ENCODE data around the gene RGS6. TPM values are rescaled to one million over a fixed set of nuclear protein-coding genes. Genes with fewer than 3 reads are reported as not detected.

RGS6 gene
- total RNA-seq, 1 experiment from 2014 or later, result not detected

DNA sequence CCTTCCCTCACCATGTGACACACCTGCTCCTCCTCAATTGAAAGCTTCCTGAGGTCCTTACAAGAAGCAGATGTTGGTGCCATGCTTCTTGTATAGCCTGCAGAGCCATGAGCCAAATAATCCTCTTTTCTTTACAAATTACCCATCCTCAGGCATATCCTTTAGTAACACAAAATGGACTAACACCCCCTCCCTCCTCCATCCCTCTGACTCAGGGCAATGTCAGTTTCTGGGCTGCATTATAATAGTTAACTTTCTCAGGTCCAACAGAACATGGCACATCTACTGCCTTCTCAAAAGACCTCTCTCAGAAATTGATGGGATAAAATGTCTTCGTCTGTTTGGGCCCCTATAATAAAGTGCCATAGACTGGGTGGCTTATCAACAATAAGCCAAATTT lies 674.6 kb downstream of the RGS6 start:
- DNase-seq (ENCODE audit: low read depth), result no peak

DNA sequence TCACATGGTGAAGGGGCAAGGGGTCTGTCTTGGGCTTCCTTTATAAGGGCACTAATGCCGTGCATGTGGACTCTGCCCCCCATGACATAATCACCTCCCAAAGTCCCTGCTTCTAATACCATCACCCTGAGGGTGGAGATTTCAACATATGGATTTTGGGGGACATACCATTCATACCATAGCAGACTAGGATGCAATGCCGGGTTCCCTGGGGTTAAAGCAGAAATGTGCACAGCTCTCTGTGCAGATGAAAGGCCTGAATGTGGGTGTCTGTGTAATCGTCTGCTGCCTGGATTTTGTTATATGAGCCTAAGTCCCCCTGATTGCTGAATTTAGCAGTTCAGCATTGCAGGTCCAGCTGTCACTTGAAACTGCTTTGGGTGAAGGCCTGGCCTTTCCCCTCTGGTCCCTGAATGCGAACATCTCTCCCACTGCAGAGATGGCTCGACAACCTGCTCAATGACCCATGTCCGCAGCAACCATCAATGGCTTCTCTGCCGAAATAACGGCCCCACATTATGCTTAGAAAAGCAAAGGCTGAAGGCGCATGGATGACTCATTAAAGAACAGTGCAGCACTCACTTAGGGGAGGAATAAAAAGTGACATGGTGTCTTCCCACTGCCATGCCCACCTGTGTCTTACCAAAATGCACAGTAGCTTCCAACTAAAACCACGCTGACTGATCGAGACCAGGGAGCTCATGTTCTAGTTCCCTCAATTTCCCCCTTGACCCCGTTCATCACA lies 675.3 kb downstream of the RGS6 start:
- DNase-seq (ENCODE audit: low read depth), result peak; percentile 55

DNA sequence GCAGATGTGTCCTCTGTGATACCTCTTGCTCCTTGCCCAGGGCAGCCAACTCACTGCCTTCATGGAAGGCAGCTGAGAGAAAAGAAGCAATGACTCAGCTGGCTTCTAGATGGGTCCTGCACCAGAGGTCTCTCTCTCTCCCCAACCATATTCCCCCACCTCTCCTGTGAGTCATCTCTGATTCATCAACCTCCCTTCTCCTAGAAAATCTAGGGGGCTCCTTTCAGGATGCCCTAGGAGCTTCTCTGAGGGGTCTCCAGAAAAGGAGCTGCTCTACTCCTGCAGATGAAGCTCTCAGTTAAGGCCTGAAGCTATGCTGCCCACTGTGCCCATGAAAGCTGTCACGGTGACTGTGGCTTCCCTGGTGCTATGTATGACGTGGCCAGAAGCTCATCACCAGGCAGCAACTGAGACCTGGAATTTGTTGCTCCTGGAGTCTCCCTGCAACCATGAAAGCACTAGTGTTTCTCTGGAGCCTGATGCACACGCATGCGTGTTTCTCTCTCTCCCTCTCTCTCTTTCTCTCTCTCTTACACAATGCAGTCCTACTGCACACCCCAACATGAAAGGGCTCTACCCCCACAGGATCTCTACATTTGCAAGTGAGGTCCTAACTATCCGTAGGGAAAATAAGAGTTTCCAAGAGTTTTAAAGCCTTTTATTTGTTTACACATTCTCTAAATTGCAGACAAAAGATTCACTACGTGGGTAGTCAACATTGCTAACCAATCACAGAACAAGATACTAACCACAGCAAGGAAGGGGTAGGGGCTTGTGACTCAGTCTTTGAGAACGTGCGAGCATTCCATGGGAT lies 676.4 kb downstream of the RGS6 start:
- DNase-seq (ENCODE audit: low read depth), result peak; percentile 97

DNA sequence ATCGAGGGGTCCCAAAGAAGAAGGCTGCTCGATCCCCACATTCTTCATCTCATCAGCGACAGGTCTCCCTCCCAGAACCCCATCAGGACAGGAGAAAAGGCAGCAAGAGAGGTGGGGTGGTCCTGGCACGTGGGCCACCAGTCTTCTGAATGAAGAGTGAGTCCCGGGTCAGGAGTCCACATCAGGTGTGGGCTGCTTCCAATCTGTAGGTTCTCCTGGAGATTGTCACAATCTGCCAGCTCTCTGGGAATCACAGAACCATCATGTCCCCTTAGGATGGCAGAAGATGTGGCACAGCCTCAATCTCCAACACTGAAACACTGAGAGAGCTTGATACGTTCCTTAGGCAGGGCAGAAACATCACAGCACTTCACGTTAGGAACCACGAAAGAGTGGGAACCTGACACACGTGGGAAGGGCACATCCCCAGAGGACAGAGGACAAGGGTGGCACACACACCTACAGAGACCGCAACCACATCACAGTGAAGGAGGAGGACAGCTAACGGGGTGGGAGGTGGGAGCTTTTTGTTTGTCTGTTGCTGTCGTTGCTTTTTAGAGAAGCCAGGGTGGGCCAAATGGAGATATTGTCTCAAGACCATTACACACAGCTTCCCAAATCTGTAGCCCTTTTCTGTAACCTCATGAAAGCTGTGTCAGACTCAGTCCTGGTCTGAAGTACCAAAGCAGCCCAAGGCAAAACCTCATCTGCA lies 677.1 kb downstream of the RGS6 start:
- DNase-seq (ENCODE audit: low read depth), result no peak

DNA sequence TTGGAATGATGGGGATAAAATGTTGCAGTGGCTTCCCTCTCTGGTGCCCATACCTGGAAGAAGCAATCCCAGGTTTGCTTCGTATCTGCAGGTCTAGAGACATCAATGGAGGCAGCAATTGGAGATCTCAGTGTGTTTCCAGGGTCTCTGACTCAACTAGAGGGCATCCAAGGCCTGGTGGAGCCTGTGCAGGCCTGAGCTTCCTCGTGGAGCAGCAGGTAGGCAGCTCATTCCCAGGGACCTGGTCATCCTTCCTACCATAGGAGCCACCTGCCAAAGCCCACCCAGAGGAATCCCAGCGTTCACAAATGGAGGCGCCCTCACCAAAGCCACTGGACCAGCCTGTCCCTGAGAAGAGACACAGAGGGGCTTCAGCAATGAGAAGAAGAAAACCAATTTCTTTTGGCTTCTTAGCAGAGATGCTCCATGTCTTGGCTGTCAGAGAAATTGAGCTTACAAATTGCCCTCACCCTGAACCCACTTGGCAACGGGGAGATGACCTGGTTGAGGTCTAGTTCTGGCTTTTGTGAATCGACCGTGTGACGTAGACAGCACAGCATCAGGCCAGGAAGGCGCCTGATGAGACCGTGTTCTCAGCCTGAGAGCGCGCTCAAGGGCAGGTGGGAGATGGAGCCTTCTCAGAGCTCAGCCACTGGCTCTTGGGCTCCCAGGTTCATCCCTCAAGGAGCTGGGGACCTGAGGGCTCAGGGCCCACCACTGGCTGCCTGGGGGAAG lies 678.0 kb downstream of the RGS6 start:
- peak; percentile 80 for DNase-seq (ENCODE audit: low read depth)

DNA sequence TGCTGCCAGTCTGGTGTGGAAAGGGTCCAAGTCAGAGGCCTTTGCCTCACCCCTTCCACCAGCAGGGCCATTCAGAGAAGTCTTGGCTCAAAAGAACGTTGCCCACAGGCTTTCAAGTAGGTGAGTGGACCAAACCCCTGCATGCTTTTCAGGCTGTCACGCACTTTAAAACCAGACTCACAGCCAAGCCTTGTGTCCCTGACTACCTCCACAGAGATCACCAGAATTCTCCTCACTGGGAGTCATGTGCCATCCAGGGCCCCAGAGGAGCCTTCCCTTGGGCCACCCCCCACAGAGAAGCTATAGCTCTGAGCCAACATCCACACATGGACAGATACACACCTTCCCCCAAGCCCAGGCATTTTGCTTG lies 678.6 kb downstream of the RGS6 start:
- DNase-seq (ENCODE audit: low read depth), result peak; percentile 97

DNA sequence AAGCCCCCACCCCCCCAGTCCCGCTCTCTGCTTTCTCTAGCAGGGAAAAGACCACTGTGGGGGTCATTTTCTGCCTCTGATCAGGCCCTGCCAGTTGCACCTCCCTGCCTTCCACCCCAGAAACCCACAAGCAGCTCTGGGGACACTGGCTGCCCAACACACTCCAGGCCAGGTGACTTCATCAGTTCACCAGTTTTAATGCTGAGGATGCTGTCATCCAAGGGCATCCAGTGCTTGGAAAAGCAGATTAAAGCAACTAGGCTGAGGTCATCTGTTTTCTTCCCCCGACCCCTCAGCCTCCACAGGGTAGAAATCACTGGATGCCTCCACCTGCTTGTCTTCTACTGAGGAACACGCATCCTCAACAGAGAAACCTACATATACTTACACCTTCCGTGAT lies 679.3 kb downstream of the RGS6 start:
- peak; percentile 58 for DNase-seq (ENCODE audit: low read depth)

DNA sequence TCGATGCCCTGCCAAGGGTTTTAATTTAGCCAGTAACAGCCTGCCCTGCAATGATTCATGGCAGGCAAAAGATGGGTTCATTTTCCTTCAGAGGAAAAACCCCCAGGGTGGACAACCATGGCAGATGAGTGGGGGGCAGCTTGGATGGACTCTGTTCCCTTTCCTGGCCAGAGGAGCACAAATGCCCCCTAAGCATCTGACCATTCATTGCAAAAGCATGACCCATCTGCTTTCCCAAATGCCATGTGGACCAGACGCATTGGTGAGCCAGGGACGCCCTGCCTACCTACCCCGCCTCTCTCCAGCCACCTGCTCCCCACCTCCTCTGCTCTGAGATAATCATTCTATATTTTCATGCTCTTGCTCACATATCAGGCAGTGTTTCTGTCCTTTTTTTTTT lies 679.8 kb downstream of the RGS6 start:
- DNase-seq (ENCODE audit: low read depth), result no peak

DNA sequence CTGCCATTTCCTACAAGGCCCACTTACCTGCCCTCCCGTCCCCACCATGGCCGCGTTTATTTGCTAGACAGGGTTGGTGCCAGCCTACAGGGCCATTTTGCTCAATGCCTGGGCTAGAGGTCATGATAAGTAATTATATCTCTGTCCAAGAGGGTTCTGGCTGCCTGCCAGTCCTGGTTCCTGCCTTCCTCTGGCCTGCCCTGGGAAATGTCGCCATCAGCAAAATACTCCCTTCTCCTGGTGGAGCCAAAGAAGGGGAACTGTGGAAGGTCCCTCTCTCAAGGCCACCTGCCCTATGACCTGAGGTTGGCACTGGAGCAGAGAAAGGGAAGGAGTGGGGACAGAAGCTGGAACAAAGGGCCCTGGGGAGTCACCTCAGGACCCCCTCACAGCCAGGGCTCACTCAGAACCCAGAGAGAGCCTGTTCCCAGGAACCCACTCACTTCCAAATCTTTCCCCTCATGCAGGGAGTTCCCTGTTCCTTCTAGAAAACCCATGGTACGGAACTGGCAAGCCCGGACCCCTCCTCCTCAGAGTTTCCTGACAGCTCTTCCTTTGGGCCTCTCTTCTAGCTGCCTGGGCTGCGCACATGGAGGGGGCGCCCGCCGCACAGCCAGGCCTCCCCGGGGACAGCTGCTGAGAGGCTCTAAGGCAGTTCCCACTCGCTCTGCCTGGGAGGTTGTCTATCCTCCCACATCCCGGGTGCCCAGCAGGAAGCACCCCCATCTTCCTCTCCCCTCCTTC lies 681.2 kb downstream of the RGS6 start:
- DNase-seq (ENCODE audit: low read depth), result peak; percentile 81

DNA sequence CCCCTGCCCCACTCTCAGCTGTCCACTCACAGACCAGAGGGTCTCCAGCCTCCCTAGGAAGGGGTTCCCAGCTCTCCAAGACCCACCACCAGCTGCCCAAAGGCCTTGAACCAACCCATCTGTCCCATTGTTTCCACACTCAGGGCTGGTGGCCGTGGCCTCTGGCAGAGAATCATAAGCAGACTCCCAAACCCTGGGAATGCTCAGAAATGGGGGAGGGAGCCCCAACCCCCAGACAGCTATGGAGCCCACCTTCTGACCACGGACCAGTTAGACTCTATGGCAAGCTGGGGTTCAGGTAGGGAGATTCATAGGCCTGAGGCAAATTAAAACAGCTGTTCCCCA lies 681.7 kb downstream of the RGS6 start:
- DNase-seq (ENCODE audit: low read depth), result no peak

DNA sequence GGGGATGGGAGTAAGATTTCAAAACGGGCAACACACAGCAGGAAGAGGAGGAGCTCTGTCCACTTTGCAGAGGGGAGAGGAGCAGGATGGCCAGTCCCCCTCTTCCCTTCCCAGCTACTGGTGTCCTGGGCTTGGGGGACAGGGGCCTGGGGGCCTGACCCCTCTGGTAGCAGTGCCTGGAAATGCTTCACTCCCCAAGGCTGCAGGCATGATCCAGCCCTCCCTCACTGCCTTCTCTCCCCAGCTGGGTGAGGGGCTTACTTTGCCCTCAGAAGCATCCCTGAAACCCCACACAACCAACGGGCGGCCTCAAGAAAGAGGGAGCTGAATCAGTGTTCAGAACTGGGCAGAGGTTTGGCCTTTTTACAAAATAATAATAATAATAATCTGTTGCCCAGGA lies 682.1 kb downstream of the RGS6 start:
- DNase-seq (ENCODE audit: low read depth), result no peak

DNA sequence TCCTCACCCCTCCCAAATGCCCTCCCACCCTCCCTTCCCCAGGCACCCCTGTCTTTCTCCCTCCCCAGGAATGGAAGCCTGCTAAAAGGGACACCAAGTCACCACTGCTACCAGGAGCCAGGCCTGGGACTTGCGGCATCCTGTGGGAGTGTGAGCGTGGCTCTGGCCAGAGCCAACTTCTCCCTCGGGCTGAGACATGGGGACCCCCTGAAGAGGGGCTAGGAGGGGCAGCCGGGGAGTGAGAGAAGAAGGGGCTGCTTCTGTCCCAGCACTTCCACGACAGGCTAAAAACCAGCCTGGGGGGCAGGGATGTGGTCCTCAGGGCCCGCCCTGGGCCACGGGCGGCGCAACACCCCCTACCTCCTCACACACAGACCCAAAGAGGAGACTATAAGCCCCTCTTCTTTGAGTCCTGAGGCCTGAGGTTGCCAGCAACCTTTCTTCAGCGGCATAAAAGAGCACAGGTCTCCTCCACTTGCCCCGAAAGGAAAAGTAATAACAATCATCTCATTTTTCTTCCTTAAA lies 682.7 kb downstream of the RGS6 start:
- no peak for DNase-seq (ENCODE audit: low read depth)

DNA sequence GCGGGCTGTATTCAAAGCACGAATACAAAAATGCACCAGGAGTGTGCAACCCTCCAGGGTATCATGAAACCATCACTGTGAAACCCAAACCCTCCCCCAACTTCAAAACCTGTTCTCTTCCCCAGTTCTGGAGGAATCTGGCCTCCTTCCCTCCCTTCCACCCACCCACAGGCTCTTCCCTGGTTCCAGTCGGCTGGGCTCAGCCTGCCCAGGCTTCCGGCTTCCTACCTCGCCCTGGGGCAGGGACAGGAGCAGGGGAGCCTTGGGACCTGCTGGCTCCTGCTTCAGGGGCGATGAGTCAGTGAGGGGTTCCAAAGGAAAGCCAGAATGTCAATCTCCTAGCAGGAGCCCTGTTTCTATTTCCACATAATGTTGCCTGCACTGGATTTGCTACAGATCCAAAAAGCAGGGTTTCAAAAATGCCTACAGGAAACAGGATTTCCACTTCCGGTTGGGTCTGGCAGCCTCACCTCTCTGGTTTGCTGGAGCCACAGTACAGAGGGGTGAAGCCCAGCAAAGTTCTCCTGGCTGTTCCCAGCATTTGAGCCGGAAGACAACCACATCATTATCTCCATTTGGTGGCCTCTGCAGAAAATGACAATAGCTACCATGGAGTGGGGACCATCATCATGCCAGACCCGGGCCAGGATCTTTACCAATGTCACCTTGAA lies 683.4 kb downstream of the RGS6 start:
- peak; percentile 97 for DNase-seq (ENCODE audit: low read depth)
